Measurements from ENCODE around the gene CYTH3. TPM values are rescaled to one million over a fixed set of nuclear protein-coding genes. Genes with fewer than 3 reads are reported as not detected.

CYTH3 gene
- polyA plus RNA-seq, 2 of the 4 experiments (the other 2 are of a cell fraction), result 18.6 to 24.2 TPM

DNA sequence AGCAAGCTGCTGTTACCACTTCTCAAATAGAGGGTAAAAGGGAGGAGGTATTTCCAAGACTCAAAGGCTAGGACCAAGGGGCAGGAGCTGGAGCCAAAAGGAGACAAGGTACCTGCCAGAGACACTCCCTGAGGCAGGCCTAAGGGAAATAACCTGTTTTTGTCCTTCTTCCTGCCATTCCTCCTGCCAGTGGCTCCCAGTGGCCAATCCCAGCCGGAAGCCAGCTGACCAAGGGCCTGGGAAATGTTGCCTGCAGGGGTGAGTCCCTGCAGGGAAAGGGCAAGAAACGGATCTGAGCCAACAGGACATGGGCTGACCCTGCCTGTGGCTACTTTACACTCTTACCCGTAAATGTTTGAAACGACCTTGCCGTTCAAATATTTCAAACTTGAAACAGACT is 3.5 kb downstream of the CYTH3 start:
- TF ChIP-seq GATA3 (IDR thresholded peaks at IDR 0.05; ENCODE audit: borderline replicate concordance), result no peak
- no peak for TF ChIP-seq ZC3H11A (IDR thresholded peaks at IDR 0.05)
- TF ChIP-seq, protein P1, sequence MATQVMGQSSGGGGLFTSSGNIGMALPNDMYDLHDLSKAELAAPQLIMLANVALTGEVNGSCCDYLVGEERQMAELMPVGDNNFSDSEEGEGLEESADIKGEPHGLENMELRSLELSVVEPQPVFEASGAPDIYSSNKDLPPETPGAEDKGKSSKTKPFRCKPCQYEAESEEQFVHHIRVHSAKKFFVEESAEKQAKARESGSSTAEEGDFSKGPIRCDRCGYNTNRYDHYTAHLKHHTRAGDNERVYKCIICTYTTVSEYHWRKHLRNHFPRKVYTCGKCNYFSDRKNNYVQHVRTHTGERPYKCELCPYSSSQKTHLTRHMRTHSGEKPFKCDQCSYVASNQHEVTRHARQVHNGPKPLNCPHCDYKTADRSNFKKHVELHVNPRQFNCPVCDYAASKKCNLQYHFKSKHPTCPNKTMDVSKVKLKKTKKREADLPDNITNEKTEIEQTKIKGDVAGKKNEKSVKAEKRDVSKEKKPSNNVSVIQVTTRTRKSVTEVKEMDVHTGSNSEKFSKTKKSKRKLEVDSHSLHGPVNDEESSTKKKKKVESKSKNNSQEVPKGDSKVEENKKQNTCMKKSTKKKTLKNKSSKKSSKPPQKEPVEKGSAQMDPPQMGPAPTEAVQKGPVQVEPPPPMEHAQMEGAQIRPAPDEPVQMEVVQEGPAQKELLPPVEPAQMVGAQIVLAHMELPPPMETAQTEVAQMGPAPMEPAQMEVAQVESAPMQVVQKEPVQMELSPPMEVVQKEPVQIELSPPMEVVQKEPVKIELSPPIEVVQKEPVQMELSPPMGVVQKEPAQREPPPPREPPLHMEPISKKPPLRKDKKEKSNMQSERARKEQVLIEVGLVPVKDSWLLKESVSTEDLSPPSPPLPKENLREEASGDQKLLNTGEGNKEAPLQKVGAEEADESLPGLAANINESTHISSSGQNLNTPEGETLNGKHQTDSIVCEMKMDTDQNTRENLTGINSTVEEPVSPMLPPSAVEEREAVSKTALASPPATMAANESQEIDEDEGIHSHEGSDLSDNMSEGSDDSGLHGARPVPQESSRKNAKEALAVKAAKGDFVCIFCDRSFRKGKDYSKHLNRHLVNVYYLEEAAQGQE (IDR thresholded peaks at IDR 0.05), result no peak
- TF ChIP-seq KDM5A (IDR thresholded peaks at IDR 0.05), result no peak
- no peak for TF ChIP-seq JUNB (IDR thresholded peaks at IDR 0.05)
- no peak for TF ChIP-seq CBX2 (IDR thresholded peaks at IDR 0.05; ENCODE audit: borderline replicate concordance, low read depth)
- FAIRE-seq (no peak), ATAC-seq (no peak), DNase-seq (ENCODE audit: low read depth in 1 of 2, low spot score in 1 of 2) (no peak)
- no peak overlapping the region for H3K4me2 ChIP-seq
- no peak overlapping the region for H3K4me3 ChIP-seq
- H3K4me1 ChIP-seq, result peaks cover 32% of the 10 kb centered on the region
- no peak overlapping the region for H3K27ac ChIP-seq
- 86% methylated on average over 5 of the region's 5 CpGs for WGBS (ENCODE audit: missing lambda C conversion rate)
- POLR2A ChIA-PET, result no interaction called here
- CTCF ChIA-PET, result interaction anchor here (0.5 to 4.8 kb wide), 7 partner anchors 12 to 109 kb away, joined by 3 to 37 read pairs (median 4); no protein-coding TSS in a partner anchor
- H3K9me3 ChIP-seq, result no peaks in the 10 kb centered on the region

DNA sequence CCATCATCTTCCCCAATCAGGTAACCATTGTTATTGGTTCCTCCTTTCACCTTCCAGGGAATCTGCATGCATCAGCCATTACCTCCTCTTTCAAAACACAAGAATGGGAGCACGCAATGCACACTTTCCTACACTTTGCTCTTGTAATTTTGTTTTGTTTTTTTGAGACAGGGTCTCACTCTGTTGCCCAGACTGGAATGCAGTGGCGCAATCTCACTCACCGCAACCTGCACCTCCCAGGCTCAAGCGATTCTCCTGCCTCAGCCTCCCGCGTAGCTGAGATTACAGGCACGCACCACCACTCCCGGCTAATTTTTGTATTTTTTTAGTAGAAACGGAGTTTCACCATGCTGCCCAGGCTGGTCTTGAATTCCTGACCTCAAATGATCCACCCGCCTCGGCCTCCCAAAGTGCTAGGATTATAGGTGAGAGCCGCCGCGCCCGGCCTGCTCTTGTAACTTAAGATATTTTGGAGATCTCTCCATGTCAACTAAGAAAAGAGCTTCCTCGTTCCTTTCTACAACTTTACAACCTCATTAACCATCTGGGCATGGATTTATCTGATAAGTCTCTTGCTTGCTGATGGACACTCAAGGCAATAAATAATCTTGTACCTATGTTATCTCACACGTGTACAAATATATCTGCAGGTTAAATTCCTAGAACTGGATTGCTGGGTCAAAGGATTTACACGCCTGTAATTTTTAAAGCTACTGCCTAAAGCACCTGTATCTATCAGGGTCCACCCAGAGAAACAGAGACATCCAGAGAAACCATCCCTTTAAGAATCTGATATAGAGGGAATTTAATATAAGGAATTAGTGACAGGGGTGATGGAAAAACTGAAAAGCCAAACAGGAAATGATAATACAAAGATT is 4.2 kb downstream of the CYTH3 start:
- ATAC-seq (no peak), DNase-seq (ENCODE audit: low read depth in 1 of 2, low spot score in 1 of 2) (no peak), FAIRE-seq (no peak)
- ChIA-PET CTCF (interaction anchor here (0.5 to 4.8 kb wide), 5 partner anchors 13 to 108 kb away, joined by 3 to 37 read pairs (median 3); no protein-coding TSS in a partner anchor), POLR2A (no interaction called here)
- H3K9me3 ChIP-seq, result no peaks in the 10 kb centered on the region
- 97% methylated on average over 18 of the region's 18 CpGs for WGBS (ENCODE audit: missing lambda C conversion rate)
- peaks cover 30% of the 10 kb centered on the region for H3K4me1 ChIP-seq
- H3K4me2 ChIP-seq, result no peak overlapping the region
- no peak overlapping the region for H3K4me3 ChIP-seq
- no peak for TF ChIP-seq KDM5A (IDR thresholded peaks at IDR 0.05)
- no peak for TF ChIP-seq EHMT2 (IDR thresholded peaks at IDR 0.05; ENCODE audit: low read depth)
- TF ChIP-seq, protein P1 (IDR thresholded peaks at IDR 0.05), result no peak
- TF ChIP-seq CBX8 (IDR thresholded peaks at IDR 0.05), result no peak
- TF ChIP-seq POLR2AphosphoS2 (conservative IDR thresholded peaks at IDR 0.05; ENCODE audit: low read length), result no peak
- TF ChIP-seq, protein P2, sequence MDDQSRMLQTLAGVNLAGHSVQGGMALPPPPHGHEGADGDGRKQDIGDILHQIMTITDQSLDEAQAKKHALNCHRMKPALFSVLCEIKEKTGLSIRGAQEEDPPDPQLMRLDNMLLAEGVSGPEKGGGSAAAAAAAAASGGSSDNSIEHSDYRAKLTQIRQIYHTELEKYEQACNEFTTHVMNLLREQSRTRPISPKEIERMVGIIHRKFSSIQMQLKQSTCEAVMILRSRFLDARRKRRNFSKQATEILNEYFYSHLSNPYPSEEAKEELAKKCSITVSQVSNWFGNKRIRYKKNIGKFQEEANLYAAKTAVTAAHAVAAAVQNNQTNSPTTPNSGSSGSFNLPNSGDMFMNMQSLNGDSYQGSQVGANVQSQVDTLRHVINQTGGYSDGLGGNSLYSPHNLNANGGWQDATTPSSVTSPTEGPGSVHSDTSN (IDR thresholded peaks at IDR 0.05), result no peak
- TF ChIP-seq JUNB (IDR thresholded peaks at IDR 0.05), result no peak
- no peak for TF ChIP-seq RNF2 (IDR thresholded peaks at IDR 0.05; ENCODE audit: borderline replicate concordance, low read depth)
- no peak for TF ChIP-seq FOSB (CRISPR knock-in tag; IDR thresholded peaks at IDR 0.05)
- no peak for TF ChIP-seq GATA3 (IDR thresholded peaks at IDR 0.05; ENCODE audit: borderline replicate concordance)
- no peak overlapping the region for H3K27ac ChIP-seq

Data from A549 (cell line).